Measurements from ENCODE around the gene ABCD4.

ABCD4 gene

GRCh38 chr14:74240794-74241651, 61.7 kb downstream of the ABCD4 start:
- peaks cover 20% of the 10 kb centered on the region for H3K27me3 ChIP-seq (ENCODE audit: control insufficient read depth, insufficient read depth, low read length)
- peak overlapping the region; percentile 62 for H3K4me2 ChIP-seq (ENCODE audit: low read length)
- no peaks in the 10 kb centered on the region for H3K9me3 ChIP-seq (ENCODE audit: control insufficient read depth, low read length)
- H3K9ac ChIP-seq, result no peak overlapping the region
- H2AFZ ChIP-seq, result peak overlapping the region; percentile 59
- peak overlapping the region; percentile 31 for H3K4me3 ChIP-seq (ENCODE audit: low read depth, low read length)
- H3K36me3 ChIP-seq (ENCODE audit: control insufficient read depth, insufficient read depth, low read length), result no peaks in the 10 kb centered on the region
- H3K27ac ChIP-seq, result no peak overlapping the region
- no peaks in the 10 kb centered on the region for H3K79me2 ChIP-seq
- TF ChIP-seq CTCF (IDR thresholded peaks at IDR 0.05), result no peak
- peaks cover 5% of the 10 kb centered on the region for H3K4me1 ChIP-seq

DNA sequence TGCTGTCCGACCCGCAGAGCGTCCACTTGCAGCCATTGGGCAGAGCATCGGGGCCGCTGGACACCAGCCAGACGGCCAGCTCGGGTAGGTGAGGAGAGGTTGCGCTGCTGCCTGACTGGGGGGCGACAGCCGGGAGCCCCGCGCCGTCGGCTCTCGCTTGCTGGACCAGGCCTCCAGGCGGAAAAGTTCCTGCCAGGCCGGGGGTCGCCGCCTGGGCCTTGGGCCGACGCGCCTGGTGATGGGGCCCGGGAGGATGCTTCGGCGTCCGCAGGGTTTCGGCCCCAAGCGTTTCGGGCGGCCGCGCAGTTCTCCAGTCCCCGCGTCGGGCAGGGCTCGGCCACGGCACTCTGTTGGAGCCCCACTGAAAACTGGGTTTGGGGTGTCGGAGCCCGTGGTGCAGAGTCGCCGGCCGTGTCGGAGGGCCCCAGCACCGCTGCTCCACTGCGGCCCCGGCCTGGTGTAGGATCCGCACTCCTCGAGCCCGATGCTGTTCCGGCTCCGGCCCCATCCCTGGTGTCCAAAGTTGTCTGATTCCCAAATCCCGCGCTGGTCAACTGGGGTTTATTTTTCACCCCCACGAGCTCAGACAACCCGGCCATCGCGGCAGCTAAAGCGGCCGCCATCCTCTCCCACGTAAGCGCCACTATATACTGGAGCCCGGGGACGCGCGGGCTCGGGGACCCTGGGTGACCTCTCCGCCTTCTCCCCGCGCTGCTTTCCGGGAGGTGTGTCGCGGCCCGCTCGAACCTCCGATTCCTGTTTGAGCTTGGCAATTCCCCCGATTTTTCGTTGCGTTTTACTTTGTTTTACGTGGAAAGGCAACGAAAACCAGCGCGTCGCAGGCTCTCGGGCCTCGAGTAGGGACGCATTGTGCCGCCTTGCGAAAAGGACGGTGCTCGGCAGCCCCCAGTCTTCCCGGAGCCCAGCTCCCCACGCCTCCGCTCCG, 62.6 kb downstream of the ABCD4 start:
- H3K79me2 ChIP-seq, result no peaks in the 10 kb centered on the region
- peak overlapping the region; percentile 31 for H3K4me3 ChIP-seq (ENCODE audit: low read depth, low read length)
- H3K9me3 ChIP-seq (ENCODE audit: control insufficient read depth, low read length), result no peaks in the 10 kb centered on the region
- H3K4me1 ChIP-seq, result peaks cover 5% of the 10 kb centered on the region
- no peak overlapping the region for H3K27ac ChIP-seq
- no peak overlapping the region for H3K9ac ChIP-seq
- H3K27me3 ChIP-seq (ENCODE audit: control insufficient read depth, insufficient read depth, low read length), result peaks cover 20% of the 10 kb centered on the region
- peak overlapping the region; percentile 59 for H2AFZ ChIP-seq
- H3K4me2 ChIP-seq (ENCODE audit: low read length), result peak overlapping the region; percentile 62
- no peak for TF ChIP-seq CTCF (IDR thresholded peaks at IDR 0.05)
- H3K36me3 ChIP-seq (ENCODE audit: control insufficient read depth, insufficient read depth, low read length), result no peaks in the 10 kb centered on the region

DNA sequence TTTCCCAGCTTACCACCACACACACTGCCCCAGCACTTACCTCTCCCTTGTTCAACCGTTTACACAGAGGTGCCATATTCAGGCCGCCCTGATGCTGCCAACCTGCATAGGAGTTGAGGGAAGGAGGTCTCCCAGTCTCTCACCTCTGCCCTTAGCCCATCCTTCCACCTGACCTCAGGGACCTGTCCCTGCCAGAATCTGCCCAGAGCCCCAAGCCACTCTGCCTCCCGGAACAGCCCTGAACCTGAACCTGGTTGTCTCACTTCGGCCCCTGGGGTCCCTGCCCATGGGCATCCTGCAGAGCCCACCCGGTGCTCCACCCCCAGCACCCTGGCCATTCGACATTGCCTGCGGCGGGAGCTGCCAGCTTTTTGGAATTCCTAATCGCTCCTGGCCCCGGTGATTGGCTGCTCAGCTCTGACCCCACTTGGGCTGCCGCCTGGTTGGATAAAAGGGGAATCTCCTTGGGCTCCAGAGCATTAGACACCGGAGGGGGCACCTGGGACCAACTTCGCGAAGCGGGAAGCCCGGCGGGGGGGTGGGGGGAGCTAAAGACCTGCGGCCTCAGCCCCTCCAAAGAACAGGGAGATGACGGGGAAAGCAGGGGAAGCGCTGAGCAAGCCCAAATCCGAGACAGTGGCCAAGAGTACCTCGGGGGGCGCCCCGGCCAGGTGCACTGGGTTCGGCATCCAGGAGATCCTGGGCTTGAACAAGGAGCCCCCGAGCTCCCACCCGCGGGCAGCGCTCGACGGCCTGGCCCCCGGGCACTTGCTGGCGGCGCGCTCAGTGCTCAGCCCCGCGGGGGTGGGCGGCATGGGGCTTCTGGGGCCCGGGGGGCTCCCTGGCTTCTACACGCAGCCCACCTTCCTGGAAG, 63.5 kb downstream of the ABCD4 start, which contains the start of gene VSX2:
Gene VSX2 (plus strand): TSS at position 476 of the 874 bp plus-strand sequence. CDS start 113 bp downstream, at position 589.
- Histone ChIP-seq H3K9ac (no peak within 1 kb of the TSS), H3K4me3 (ENCODE audit: low read depth, low read length) (peak within 1 kb of the TSS; percentile 31), H3K27me3 (ENCODE audit: control insufficient read depth, insufficient read depth, low read length) (peaks cover 20% of the 10 kb centered on the region), H3K79me2 (no peaks in the 10 kb centered on the region), H3K9me3 (ENCODE audit: control insufficient read depth, low read length) (no peaks in the 10 kb centered on the region), H3K4me1 (peaks cover 5% of the 10 kb centered on the region), H3K4me2 (ENCODE audit: low read length) (peak within 1 kb of the TSS; percentile 62), H2AFZ (peak within 1 kb of the TSS; percentile 59), H3K36me3 (ENCODE audit: control insufficient read depth, insufficient read depth, low read length) (no peaks in the 10 kb centered on the region), H3K27ac (no peak within 1 kb of the TSS)
- no peak for TF ChIP-seq CTCF (IDR thresholded peaks at IDR 0.05)

DNA sequence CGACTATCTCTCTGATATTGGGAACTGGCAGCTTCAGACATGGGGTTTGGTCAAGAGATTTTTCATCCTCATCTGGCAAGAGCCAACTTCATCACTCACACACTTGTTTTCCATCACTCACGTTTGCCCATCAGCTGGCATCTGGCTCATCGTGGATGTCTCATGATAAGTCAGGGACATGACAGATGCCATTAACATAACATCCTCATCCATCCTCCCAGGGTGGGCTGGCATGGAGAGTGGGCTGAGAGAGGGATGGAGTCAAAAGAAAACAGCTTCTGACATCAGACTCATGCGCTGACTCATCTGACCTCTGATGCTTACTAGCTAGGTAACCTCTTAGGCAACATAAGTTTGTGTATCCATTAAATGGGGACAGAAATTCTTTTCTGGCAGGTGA, 65.3 kb downstream of the ABCD4 start:
- no peak overlapping the region for H3K4me3 ChIP-seq (ENCODE audit: low read depth, low read length)
- H3K79me2 ChIP-seq, result no peaks in the 10 kb centered on the region
- H3K36me3 ChIP-seq (ENCODE audit: control insufficient read depth, insufficient read depth, low read length), result no peaks in the 10 kb centered on the region
- H3K4me1 ChIP-seq, result peaks cover 5% of the 10 kb centered on the region
- H3K9ac ChIP-seq, result no peak overlapping the region
- TF ChIP-seq CTCF (IDR thresholded peaks at IDR 0.05), result no peak
- H2AFZ ChIP-seq, result no peak overlapping the region
- no peak overlapping the region for H3K4me2 ChIP-seq (ENCODE audit: low read length)
- no peaks in the 10 kb centered on the region for H3K9me3 ChIP-seq (ENCODE audit: control insufficient read depth, low read length)
- no peak overlapping the region for H3K27ac ChIP-seq
- peaks cover 17% of the 10 kb centered on the region for H3K27me3 ChIP-seq (ENCODE audit: control insufficient read depth, insufficient read depth, low read length)
